ENCODE data around the gene AK1.
A peak's percentile ranks its signal among the peaks of the same experiment; 100 is the strongest.

AK1 gene, protein sequence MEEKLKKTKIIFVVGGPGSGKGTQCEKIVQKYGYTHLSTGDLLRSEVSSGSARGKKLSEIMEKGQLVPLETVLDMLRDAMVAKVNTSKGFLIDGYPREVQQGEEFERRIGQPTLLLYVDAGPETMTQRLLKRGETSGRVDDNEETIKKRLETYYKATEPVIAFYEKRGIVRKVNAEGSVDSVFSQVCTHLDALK

DNA sequence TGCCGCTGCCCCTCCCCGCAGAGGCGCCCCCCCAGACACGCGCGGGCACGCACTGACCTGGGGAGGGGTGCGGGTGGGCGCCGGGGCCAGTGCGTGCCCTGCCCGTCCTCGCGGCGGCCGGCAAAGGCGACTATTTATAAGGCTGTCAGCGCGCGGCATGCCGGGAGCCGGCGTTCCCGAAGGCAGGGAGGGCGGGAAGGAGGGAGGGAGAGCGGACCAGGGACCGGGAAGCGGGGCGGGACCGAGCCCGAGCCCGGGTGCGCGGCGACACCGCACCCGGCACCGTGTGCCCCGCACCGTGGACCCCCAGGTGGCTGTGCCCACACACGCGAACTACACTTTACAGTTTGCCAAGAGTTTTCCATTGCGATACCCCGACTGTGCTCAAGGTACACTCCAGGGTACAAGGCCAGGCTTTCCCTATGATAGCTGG lies at the start of gene AK1:
AK1 (minus strand) TSS at position 110 of the 433 bp plus-strand sequence. CDS start 3,058 bp downstream, outside the sequence.
- peak within 1 kb of the TSS; percentile 38 for H3K4me3 ChIP-seq (ENCODE audit: low read depth, low read length)

DNA sequence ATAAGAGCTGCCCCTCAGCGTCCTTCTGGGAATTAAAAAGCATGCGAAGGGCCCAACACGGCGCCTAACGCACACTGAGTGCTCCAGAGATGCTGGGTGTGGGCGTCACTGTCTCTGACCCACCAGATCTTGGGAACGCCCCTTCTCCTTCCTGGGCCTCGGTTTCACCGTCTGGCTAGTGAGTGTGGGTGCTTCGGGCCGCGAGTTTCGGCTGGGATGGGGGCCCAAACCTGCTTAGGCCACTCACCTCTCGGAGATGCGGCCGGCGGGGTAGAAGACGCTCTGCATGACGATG lies 49.4 kb upstream of the AK1 start:
- peak overlapping the region; percentile 72 for H3K4me3 ChIP-seq (ENCODE audit: low read depth, low read length)

DNA sequence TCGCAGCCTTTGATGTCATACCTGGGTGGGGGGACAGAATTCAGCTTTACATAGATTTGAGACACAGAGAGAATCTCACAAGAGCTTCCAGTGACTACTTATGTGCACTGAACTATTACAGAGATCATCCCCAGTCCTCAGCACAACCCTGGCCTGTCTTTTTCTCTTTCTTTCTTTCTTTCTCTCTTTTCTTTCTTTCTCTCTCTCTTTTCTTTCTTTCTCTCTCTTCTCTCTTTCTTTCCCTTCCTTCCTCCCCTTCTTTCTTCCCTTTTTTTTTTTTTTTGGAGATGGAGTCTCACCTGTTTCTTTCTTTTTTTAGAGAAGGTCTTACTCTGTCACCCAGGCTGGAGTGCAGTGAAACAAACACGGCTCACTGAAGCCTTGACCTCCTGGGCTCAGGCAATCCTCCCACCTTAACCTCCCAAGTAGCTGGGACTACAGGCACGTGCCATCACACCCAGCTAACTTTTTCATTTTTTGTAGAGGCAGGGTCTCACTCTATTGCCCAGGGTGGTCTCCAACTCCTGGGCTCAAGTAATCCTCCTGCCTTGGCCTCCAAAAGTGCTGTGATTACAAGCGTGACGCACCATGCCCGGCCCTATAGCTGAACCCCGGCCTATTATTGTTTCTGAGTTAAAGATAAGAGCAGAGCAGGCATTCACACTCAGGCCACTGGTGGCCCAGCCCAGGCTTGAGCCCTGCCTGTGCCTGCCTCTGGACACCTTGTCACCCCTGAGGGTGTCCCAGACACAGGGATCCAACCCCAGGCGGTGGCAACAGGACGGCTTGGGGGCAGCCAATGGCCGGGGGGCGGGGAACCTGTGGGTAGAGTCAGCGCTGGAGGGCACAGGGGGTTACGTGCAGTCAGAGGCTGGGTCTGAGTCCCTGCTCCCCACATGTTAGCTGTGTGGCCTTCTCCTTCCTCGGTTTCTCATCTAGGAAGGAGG lies 48.8 kb upstream of the AK1 start:
- H3K4me3 ChIP-seq (ENCODE audit: low read depth, low read length), result peak overlapping the region; percentile 72

DNA sequence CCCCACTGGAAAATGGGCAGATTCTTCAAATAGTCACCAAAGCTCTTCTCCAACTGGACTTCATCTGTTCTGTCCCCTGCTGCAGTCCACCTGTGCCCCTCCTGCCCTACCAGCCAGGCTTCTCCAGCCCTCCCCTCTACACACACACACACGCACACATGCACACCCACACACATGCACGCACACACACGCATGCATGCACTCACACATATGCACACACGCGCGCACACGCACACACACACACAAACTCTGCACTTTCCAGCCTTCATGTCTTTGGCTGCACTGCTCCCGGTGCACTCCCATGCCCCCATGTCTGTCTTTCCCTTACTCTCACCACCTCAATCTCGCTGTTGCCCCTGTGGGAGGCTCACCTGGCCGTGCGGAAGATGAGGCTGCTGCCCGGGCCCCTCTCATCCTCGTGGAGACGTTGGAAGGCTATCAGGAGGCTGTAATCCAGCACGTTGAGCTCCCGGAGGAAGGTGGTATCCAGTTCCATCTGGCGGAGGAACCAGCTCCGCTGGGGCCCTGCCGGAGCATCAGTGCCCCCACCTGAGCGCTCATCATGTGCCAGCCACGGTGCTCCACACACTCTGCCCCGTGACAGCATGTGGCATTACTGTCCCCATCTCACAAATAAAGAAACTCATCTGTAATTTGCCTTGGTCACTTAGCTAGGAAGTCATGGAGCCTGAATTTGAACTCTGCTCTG lies 47.4 kb upstream of the AK1 start:
- H3K4me3 ChIP-seq (ENCODE audit: low read depth, low read length), result no peak overlapping the region

DNA sequence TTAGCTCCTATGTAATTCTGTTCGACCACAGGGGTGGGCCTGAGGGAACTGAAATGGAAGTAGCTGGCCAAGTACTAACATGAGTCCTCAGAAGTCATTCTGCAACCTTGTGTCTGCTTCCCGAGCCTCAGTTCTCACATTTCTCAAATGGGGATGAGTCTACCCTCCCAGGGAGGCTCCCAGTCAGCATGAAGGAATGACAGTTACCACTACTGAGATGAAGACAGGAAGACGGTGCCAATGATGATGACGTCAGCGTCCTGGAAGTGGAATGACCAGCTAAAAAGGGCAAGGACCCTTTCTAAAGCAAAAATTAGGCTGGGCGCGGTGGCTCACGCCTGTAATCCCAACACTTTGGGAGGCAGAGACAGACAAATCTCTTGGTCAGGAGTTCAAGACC lies 46.3 kb upstream of the AK1 start:
- H3K4me3 ChIP-seq (ENCODE audit: low read depth, low read length), result no peak overlapping the region

DNA sequence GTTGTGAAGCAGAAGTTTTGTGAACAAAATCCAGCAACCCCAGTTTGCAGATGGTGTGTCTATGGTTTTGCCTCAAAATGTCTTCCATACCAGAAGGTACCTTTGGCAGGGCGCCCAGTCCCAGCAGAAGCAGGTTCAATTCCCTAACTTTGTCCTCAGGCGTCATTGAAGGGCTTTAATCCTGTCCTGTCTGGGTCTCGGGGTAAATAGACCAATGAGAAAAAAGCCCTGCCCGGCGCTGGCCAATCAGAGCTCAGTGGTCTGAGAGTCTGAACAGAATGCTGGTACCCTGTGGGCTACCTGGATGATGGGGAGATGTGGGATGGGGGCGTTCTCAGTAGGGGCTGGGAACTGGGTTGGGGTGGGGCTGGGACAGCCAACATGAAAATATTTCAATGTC lies 45.6 kb upstream of the AK1 start:
- no peak overlapping the region for H3K4me3 ChIP-seq (ENCODE audit: low read depth, low read length)

DNA sequence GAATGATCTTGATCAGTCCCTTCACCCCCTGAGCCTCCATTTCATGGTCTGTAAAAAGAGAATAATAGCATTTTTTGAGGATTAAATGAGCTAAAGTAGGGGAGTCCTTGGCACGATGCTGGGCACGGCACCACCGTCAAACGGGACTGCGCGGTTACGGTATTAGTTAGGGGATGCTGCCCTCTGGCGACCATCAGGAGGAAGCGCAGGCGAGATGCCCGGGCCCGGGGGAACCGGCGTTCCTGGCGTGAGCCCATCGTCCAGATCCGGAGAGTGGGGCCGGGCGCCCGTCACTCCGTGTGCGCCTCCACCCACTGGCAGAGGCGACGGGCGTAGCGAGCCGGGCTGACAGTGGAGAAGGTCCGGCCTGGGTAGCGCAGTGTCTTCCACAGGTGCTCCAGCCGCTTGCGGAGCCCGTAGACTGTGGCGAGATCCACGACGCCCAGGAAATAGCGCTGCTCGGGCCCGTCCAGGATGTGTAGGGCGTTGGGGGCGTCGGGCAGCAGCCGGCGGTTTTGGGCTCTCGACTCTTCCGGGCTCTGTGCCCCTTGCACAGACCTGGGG lies 44.2 kb upstream of the AK1 start:
- H3K4me3 ChIP-seq (ENCODE audit: low read depth, low read length), result no peak overlapping the region

DNA sequence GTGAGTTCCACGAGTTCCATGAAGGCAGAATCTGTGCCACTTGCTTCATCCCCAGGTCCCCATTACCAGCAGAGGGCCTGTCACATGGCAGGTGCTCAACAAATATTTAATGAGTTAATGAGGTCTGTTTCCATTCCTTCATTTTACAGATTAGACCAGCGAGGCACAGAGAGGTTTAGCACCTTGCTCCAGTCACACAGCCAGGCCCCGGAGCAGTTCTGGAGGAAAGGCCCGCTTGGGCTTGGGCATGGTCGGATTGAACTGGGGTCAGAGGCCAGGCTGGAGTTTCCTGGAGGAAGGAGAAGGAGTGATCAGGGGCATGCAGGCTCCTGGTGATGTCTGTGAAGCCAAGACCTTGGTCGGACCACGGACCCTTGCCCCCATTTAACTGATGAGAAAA lies 43.3 kb upstream of the AK1 start:
- no peak overlapping the region for H3K4me3 ChIP-seq (ENCODE audit: low read depth, low read length)

DNA sequence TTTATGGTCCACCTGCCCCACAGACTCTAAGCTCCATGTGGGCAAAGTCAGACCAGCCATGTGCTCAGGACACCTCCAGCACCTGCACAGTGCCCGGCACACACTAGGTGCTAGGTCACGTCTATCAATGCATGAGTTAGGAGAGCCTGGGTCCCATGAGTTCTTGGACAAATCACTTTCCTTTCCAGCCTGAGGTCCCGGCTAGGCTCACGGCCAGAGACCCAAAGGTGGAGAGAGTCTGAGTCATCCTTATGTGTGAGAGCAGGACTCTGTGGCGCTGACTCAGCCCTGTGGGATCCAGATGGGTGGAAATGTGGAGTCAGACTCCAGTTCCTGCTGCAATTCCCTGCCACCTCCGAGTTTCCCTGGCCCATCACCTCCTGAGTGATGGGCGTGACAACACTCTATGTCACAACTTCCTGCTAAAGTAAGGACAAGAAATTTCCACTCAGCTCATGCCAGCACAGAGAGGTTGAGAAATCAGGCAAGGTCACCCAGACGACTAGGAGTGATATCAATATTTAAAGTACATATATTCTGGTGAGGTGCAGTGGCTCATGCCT lies 41.9 kb upstream of the AK1 start:
- H3K4me3 ChIP-seq (ENCODE audit: low read depth, low read length), result no peak overlapping the region

DNA sequence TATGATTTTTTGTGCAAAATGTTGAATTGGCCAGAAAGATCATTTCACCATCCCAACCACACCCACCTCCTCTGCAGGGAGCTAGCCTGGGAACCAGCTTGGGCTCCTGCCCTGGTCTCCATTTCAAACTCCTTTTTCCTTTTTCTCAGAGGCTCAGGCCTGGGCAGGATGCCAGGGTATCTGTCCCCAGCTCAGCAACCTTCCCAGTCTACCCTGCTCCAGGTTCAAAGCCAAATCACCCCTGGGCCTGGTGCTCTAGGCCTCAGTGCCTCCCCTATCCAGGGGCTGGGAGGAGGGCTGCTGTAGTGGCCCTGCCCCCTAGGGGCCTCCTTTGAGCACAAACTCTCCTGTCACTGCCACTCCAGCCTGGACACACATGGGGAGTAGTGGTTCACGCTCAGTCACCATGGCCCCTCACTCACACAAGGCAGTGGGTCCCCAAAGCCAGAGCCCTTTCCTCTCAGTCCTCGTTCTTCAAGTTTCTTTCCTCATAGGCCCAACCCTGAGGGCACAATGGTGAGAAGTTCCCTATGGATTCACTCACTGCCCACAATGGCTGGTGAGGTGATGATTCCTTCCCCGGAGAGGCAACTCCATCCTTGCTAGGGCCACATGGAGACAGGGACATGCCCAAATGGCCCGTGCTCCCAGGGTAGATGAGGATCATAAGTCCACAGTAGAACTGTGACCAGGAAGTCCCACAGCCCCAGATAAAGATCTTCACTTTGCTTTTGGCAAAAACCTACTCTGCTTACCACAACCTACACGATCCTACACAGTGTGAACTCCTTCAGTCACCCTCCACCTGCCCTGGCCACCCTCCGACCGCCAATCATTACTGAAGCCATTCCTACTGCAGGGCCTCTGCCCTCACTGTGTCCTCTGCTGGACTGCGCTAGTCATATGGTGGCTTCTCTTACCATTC lies 41.0 kb upstream of the AK1 start:
- H3K4me3 ChIP-seq (ENCODE audit: low read depth, low read length), result no peak overlapping the region

DNA sequence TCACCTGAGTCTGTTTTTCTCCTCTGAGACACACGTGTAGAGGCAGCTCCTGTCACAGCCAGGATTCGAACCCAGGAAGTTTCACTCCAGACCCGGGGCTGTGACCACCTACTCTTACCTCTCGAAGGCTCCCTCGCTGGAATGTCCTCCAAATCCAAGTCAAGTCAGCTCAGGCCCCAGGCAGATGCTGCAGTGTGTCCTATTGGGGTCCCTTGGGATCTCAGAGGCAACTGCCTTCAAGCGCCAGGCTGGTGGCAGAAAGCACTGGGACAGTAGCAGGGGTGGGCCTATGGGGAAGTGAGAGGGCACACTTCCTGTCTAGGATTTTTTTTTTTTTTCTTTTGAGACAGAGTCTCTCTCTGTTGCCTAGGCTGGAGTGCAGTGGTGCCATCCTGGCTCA lies 40.1 kb upstream of the AK1 start:
- no peak overlapping the region for H3K4me3 ChIP-seq (ENCODE audit: low read depth, low read length)

DNA sequence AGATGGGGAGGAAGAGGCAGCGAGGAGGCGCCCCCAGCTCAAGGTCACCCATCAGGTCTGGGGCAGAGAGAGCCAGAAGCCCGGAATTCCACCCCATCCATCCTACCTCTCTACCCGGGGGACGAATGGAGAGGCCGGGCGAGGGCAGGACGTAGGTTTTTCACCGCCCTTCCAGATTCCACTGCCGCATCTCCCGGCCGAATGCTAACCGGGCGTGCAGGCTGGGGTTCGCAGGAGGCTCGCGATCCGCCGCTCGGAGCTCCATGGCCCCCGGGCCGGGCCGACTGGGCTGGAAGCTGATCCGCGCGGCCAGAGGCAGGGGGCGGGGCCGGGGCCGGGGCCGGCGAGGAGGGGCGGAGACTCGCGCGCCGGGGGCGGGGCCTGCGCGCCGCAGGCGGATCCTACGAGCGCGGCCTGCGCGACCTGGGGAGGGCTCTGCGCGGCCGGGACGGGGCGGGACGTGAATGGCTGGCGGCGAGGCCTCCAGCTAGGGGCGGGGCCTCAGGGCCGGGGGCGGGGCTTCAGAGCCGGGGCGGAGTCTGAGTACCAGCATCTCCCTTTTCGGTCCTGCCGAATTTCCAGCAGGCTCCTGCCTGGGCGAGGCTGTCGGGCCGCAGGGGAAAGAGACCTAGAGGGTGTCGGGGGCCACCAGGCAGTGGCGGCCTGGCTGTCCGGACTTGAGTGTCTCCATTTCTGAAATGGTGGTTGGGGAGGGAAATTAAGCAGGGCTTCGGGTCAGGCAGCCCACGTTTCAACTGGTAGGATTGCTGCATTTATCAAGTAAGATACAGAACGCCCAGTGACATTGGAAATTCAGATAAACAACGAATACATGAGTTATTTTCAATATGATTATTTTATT lies 39.5 kb upstream of the AK1 start, which contains the start of gene ST6GALNAC4:
ST6GALNAC4 (minus strand) TSS at position 322 of the 862 bp plus-strand sequence. CDS start 622 bp downstream, outside the sequence.
- peak within 1 kb of the TSS; percentile 50 for H3K4me3 ChIP-seq (ENCODE audit: low read depth, low read length)

DNA sequence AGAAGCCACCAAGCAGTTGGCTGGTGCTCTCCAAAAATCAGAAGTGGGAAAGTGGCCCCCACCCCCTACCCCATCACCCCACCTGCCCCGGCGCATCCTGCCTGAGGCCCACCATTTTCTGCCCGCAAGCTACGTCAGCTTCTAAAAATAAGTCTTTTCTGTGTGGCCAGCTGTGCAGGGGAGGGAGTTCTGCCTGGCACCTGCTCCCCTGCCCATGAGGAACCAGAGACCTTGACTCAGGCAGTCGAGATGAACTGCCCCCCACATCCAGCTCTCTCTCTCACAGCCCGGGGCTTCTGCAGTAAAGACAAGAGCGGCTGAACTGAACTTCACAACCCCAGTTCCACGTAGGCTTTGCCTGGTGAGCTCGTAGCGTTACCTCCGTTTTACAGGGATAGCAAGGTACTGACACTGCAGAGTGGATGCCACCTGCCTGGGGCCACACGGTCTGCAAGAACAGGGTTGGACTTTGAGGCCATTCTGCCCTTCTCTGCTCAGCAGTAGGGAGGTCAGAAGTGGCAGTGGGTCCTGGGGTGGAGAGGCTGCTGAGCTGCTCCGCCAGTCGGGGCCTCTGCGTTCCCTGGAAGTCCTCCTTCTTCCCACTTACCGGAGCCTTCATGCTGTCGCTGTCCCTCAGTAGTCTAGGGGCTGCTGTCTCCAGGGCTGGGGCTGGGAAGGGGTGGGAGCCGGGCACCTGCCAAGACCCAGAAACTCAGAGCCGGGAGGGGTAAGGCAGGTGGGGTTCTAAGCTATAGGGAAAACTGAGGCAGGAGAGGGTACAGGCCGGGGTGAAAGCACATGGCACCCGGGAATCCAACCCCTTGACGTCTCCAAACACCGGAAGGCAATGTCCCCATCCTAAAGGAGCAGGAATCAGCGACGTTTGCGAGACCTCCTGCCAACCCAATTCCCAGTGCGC lies 38.6 kb upstream of the AK1 start:
- peak overlapping the region; percentile 50 for H3K4me3 ChIP-seq (ENCODE audit: low read depth, low read length)

DNA sequence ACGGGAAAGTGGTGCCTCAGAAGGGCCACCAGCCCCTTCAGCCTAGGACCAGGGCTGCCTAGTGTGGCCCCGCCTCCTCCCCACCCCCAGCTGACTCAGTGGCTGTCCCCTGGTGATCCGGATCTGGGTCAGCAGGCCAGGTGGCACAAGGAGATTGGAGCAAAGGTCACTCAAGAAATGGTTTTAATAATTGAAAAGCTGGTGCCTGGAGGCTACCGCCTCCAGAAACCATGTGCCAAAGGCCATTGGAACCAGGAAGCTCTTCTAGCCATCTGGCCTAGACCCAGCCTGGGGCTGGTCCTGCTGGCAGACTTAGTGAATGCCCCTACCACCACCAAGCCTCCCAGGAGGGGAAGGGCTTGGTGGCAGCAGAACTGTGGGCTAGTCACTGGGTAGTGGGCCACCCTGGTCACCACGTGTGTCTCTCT lies 37.9 kb upstream of the AK1 start:
- H3K4me3 ChIP-seq (ENCODE audit: low read depth, low read length), result no peak overlapping the region

DNA sequence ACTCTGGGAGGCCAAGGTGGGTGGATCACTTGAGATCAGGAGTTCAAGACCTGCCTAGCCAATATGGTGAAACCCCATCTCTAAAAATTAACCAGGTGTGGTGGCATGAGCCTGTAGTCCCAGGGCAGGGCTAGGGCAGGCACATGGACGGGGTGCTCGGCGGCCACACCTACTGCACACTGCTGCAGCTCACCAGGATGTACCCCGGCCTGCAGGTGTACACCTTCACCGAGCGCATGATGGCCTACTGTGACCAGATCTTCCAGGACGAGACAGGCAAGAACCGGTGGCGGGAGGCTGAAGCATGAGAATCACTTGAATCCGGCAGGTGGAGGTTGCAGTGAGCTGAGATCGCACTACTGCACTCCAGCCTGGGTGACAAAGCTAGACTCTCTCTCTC lies 36.2 kb upstream of the AK1 start:
- no peak overlapping the region for H3K4me3 ChIP-seq (ENCODE audit: low read depth, low read length)

DNA sequence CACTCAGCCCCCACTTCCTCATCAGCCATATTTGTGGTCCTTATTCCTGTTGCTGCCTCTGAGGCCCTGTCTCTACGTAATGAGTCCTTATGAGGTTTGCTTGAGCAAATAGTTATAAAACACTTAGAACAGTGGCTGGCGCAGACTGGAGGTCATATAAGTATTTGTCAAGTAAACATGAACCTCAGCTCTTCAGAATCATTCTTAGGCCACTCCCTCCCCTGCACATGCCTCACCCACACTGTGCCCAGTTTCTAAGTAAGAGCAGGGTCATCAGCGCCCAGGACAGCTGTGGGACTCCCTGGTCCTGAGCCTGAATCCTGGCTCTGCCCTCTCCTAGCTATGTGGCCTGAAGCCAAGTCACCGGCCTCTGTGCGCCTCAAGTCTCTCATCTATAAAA lies 35.4 kb upstream of the AK1 start:
- H3K4me3 ChIP-seq (ENCODE audit: low read depth, low read length), result no peak overlapping the region

DNA sequence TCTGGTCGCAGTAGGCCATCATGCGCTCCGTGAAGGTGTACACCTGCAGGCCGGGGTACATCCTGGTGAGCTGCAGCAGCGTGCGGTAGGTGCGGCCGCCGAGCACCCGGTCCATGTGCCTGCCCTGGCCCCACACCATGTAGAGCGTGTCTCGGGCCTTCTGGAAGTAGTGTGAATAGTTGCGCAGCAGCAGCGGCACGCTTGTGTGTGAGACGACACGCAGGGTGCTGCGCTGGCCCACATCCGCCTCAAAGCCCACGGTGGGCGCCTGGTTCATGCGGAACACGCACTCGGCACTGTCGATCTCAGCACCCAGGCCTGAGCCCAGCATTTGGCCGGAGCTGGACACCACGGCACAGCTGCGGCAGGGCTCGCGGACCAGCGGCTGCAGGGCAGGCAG lies 34.8 kb upstream of the AK1 start:
- H3K4me3 ChIP-seq (ENCODE audit: low read depth, low read length), result no peak overlapping the region

DNA sequence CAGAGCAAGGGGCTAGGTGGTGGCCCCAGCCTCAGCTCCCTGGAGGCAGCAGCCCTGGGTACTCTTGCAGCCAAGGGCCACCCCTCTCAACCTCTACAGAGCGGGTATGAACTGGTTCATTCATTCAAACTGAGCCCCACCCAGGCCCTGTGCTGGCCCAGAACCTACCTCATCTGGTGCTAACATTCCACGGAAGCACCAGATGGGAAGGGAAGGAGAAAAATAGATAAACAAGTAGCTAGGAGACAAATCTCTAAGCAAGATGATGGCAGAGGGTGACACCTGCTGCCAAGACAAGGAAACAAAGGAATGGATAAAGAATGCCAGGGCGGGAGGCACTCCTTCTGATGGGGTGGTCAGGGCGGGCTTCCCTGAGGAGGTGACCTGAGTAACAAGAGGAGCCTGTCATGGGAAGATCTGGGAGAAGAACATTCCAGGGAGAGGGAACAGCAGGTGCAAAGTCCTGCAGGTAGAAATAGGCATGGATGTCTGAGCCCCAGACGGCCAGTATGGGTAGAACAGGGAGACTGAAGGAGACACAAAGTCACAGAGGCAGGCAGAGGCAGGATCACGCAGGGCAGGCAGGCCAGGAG lies 33.2 kb upstream of the AK1 start:
- H3K4me3 ChIP-seq (ENCODE audit: low read depth, low read length), result no peak overlapping the region
